PC-9 (cell line): Measurements from ENCODE around the gene KCTD6. TPM values are rescaled to one million over a fixed set of nuclear protein-coding genes. Genes with fewer than 3 reads are reported as not detected.
A peak's percentile ranks its signal among the peaks of the same experiment; 100 is the strongest.

Source experiments
- BruUV-seq: library from RNA; stranded (reverse); fragments of 400-500 nt; replicated peaks from 2 replicates; lab custom pipeline; 2021; lab: Mats Ljungman, UMichigan
- CTCF ChIA-PET: fragments of 300-600 bp; sonication (Branson Sonifier 250); formaldehyde crosslinking; loops from one replicate; lab custom pipeline; 2022; ENCODE audit warnings: antibody characterized with exemption; lab: Charles Lee
- POLR2A ChIA-PET: fragments of 300-600 bp; sonication (Branson Sonifier 250); formaldehyde crosslinking; loops from one replicate; lab custom pipeline; 2022; ENCODE audit warnings: antibody characterized with exemption; ENCODE audit not compliant: unreplicated experiment; lab: Charles Lee
- DNase-seq, 2 experiments: peaks; one replicate each; pipeline versions ENCODE4 v3.0.0 to v3.0.0-alpha.2; 2015 to 2022; ENCODE audit warnings: mixed read lengths in 1 of 2
- H2AFZ ChIP-seq: fragments of 200-600 bp; sonication (generic); 2 replicates; pipeline ENCODE4 v1.8.1; 2017; ENCODE audit warnings: antibody characterized with exemption
- H3F3A ChIP-seq: fragments of 200-600 bp; sonication (generic); 2 replicates; pipeline ENCODE4 v1.8.1; 2017; ENCODE audit warnings: antibody characterized with exemption, mild to moderate bottlenecking, low read depth; ENCODE audit not compliant: insufficient read depth
- H3K27ac ChIP-seq: fragments of 200-600 bp; sonication (generic); 2 replicates; pipeline ENCODE4 v1.6.1; 2016; ENCODE audit warnings: mixed run types
- H3K27me3 ChIP-seq: fragments of 200-600 bp; sonication (generic); 2 replicates; pipeline ENCODE4 v1.6.1; 2016; ENCODE audit warnings: low read depth, mixed run types; ENCODE audit not compliant: insufficient read depth
- H3K36me3 ChIP-seq: fragments of 200-600 bp; sonication (generic); 2 replicates; pipeline ENCODE4 v1.6.1; 2016; ENCODE audit warnings: low read depth, mixed run types
- H3K4me1 ChIP-seq: fragments of 200-600 bp; sonication (generic); replicated peaks from 2 replicates; pipeline ENCODE4 v1.6.1; 2016; ENCODE audit warnings: mixed run types; ENCODE audit not compliant: insufficient read depth
- H3K4me2 ChIP-seq: fragments of 200-600 bp; sonication (generic); 2 replicates; pipeline ENCODE4 v1.6.1; 2017; ENCODE audit warnings: mixed run types
- H3K4me3 ChIP-seq: fragments of 200-600 bp; sonication (generic); 2 replicates; pipeline ENCODE4 v1.6.1; 2016; ENCODE audit warnings: mixed run types
- H3K79me2 ChIP-seq: fragments of 200-600 bp; sonication (generic); 2 replicates; pipeline ENCODE4 v1.6.1; 2017; ENCODE audit warnings: low read depth, mixed run types
- H3K9me2 ChIP-seq: fragments of 200-600 bp; sonication (generic); 2 replicates; pipeline ENCODE4 v1.8.1; 2017; ENCODE audit warnings: mild to moderate bottlenecking; ENCODE audit not compliant: insufficient read depth
- H3K9me3 ChIP-seq: fragments of 200-600 bp; sonication (generic); 2 replicates; pipeline ENCODE4 v1.8.1; 2016; ENCODE audit warnings: low read depth; ENCODE audit not compliant: insufficient read depth
- H4K20me1 ChIP-seq: fragments of 200-600 bp; sonication (generic); 2 replicates; pipeline ENCODE4 v1.8.1; 2017; ENCODE audit not compliant: insufficient read depth
- CTCF ChIP-seq: fragments of 200-600 bp; sonication (generic); conservative IDR thresholded peaks from 2 replicates; pipeline ENCODE4 v1.6.1; 2017; ENCODE audit warnings: mixed run types, antibody characterized with exemption, mild to moderate bottlenecking, moderate library complexity
- EZH2 ChIP-seq: fragments of 200-600 bp; sonication (generic); IDR thresholded peaks from 2 replicates; pipeline ENCODE4 v1.8.0; 2017; ENCODE audit warnings: antibody characterized with exemption, low read depth
- intact Hi-C: fragments of 100-400 bp; cut with micrococcal nuclease; formaldehyde crosslinking; loops from one replicate; pipeline ENCODE4 v1.10.0; 2022; ENCODE audit not compliant: unreplicated experiment
- total RNA-seq: library from RNA; stranded (reverse); gene quantifications from 2 replicates; pipeline ENCODE4 v1.2.3, GENCODE V29; 2021

Gene KCTD6
- total RNA-seq, 1 experiment from 2014 or later: 10.3 TPM

GRCh38 chr3:58470363-58471024, 21.4 kb upstream of the KCTD6 start:
- H3K4me2 ChIP-seq: peak overlapping the region; percentile 64
- TF ChIP-seq CTCF (no peak), EZH2 (no peak)
- BruUV-seq: no TSS peak
- H3K4me3 ChIP-seq: peak overlapping the region; percentile 6; the same call in 1 of the 2 replicates
- H3K9me3 ChIP-seq: no peaks in the 10 kb centered on the region
- intact Hi-C loops: loop anchor here (1.0 to 5.0 kb wide), 4 partner anchors 21 to 163 kb away; partner anchors contain the start of genes HTD2, PDHB and RPP14
- H3K4me1 ChIP-seq: peaks cover 80% of the 10 kb centered on the region
- no peaks in the 10 kb centered on the region for H3K27me3 ChIP-seq
- DNase-seq: no peak
- no peaks in the 10 kb centered on the region for H3K36me3 ChIP-seq
- H4K20me1 ChIP-seq: no peaks in the 10 kb centered on the region
- H2AFZ ChIP-seq: no peak overlapping the region
- peak overlapping the region; percentile 83 for H3K27ac ChIP-seq
- no peaks in the 10 kb centered on the region for H3K79me2 ChIP-seq
- no peaks in the 10 kb centered on the region for H3K9me2 ChIP-seq
- CTCF ChIA-PET: no interaction called here
- H3F3A ChIP-seq: peaks cover 46% of the 10 kb centered on the region
- POLR2A ChIA-PET: no interaction called here

DNA sequence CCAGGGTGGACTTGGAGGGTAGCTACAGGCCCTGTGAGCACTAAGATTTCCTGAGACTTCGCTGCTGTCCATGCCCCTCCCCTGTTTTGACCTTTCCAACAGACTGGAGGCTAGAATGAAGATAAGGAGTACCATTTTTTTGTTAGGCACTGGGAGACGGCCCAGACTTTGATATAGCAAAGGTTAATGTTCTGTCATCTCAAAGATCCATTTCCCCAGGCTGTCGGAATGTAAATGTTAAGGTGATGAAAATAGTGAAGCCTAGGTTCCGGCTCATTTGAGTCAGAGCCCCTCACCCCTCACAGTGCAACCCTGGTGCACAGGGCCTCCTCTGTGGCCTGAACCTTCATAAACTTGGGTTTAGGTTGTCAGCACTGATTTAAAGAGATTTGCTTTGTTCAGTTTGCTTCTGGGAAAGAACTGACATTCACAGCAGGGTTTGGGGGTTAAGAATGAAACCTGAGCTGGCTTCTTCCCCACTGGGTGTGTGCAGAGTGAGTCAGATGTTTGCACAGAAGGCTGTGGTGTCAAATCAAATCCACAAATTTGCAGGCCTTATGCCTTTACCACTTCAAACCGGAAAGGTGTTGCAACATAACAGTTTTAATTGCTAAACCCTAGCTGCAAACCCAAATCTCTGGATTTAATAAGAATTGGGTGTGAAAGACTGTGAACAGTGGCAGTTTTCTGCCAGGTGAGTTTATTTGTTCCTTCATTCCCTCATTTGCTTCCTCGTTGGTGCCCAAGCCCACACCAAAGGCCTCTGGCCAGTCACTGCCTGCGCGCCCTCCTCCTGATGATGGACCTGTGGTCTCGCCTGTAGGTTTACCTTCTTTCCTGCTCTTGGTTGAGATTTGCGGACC, 20.6 kb upstream of the KCTD6 start:
- H3K4me2 ChIP-seq: peak overlapping the region; percentile 73

More for the DNA sequence above, 20.6 kb upstream of the KCTD6 start:
- POLR2A ChIA-PET: interaction anchor here (0.5 to 0.6 kb wide), 3 partner anchors 8 to 813 kb away, joined by 3 to 4 read pairs (median 3); no protein-coding TSS in a partner anchor
- H3K4me1 ChIP-seq: peaks cover 78% of the 10 kb centered on the region
- H3K4me3 ChIP-seq: peak overlapping the region; percentile 20; the same call in 1 of the 2 replicates
- DNase-seq: peak; percentile 82 to 98
- peak overlapping the region; percentile 83 for H3K27ac ChIP-seq
- H3K36me3 ChIP-seq: no peaks in the 10 kb centered on the region
- no peaks in the 10 kb centered on the region for H3K79me2 ChIP-seq
- CTCF ChIA-PET: interaction anchor here (0.5 kb wide), 1 partner anchor 628 kb away, joined by 12 read pairs; no protein-coding TSS in a partner anchor
- intact Hi-C loops: loop anchor here (1.0 to 5.0 kb wide), 4 partner anchors 20 to 164 kb away; partner anchors contain the start of genes HTD2, PDHB and RPP14
- H3K9me2 ChIP-seq: no peaks in the 10 kb centered on the region
- no peaks in the 10 kb centered on the region for H3K9me3 ChIP-seq
- peaks cover 46% of the 10 kb centered on the region for H3F3A ChIP-seq
- no peak for TF ChIP-seq CTCF
- TF ChIP-seq EZH2: no peak
- BruUV-seq: no TSS peak
- no peaks in the 10 kb centered on the region for H4K20me1 ChIP-seq
- H2AFZ ChIP-seq: no peak overlapping the region; the same call in 1 of the 2 replicates
- H3K27me3 ChIP-seq: no peaks in the 10 kb centered on the region
